Heart right ventricle (tissue), 16 donors: Measurements from ENCODE around the gene RGS19. TPM values are rescaled to one million over a fixed set of nuclear protein-coding genes. Genes with fewer than 3 reads are reported as not detected.

Source experiments
- ATAC-seq, 8 donors: fragments of 200-7000 bp; cut with Tn5 transposase; one replicate each; pipeline ENCODE4 v1.9.1; 2020; ENCODE audit warnings: mild to moderate bottlenecking in 8 of 8, moderate library complexity in 8 of 8, moderate number of reproducible peaks in 1 of 8
- DNase-seq, 2 donors: peaks; one replicate each; pipeline ENCODE4 v3.0.0-alpha.2; 2020
- H3K27ac ChIP-seq, 10 donors: fragments of 200-600 bp; sonication (generic) in 2 of 10; one replicate each; pipeline versions ENCODE4 v1.5.0 to v1.8.0; 2020 to 2022; ENCODE audit warnings: mild to moderate bottlenecking in 3 of 10
- H3K27me3 ChIP-seq, 7 donors: fragments of 200-600 bp; one replicate each; pipeline ENCODE4 v1.8.0; 2021 to 2022; ENCODE audit warnings: mild to moderate bottlenecking in 2 of 7
- H3K36me3 ChIP-seq, 9 donors: fragments of 200-600 bp; sonication (generic) in 1 of 9; one replicate each; pipeline versions ENCODE4 v1.5.0 to v1.8.0; 2020 to 2022; ENCODE audit warnings: mild to moderate bottlenecking in 2 of 9
- H3K4me1 ChIP-seq, 9 donors: fragments of 200-600 bp; sonication (generic) in 1 of 9; one replicate each; pipeline versions ENCODE4 v1.5.0 to v1.8.0; 2020 to 2022; ENCODE audit warnings: mild to moderate bottlenecking in 4 of 9
- H3K4me3 ChIP-seq, 10 donors: fragments of 200-600 bp; sonication (generic) in 2 of 10; one replicate each; pipeline versions ENCODE4 v1.5.0 to v1.8.0; 2020 to 2022; ENCODE audit warnings: mild to moderate bottlenecking in 7 of 10, moderate library complexity in 2 of 10
- H3K9me3 ChIP-seq, 11 donors: fragments of 200-600 bp in 10 of 11; sonication (generic) in 2 of 11; one replicate each; pipeline versions ENCODE4 v1.5.0 to v1.8.0; 2013 to 2022; ENCODE audit warnings: mild to moderate bottlenecking in 2 of 11, control low read depth in 1 of 11, moderate library complexity in 1 of 11
- CTCF ChIP-seq, 9 donors: fragments of 200-600 bp; sonication (generic) in 2 of 9; IDR thresholded peaks; one replicate each; pipeline versions ENCODE4 v1.5.0 to v1.8.0; 2021 to 2022; ENCODE audit warnings: antibody characterized with exemption in 9 of 9, mild to moderate bottlenecking in 5 of 9, moderate library complexity in 1 of 9
- WGBS, 2 donors: extraction: QIAGEN DNeasy Blood & Tissue Kit; methylation state at CpG; one replicate each; pipeline ENCODE4 v1.1.7; 2013; ENCODE audit warnings: inconsistent platforms in 1 of 2; 5-methylcytosine and 5-hydroxymethylcytosine counted together
- intact Hi-C, 10 donors: fragments of 100-400 bp; cut with DNase I; formaldehyde crosslinking; loops; one replicate each; pipeline versions ENCODE4 v1.11.1 to v1.14.2; 2022
- polyA plus RNA-seq, 2 donors: library from polyadenylated mRNA; stranded (reverse); fragments of 200-250 nt; gene quantifications; one replicate each; pipeline ENCODE4 v1.2.3, GENCODE V29; 2013
- total RNA-seq, 10 donors: library from RNA; stranded (reverse); fragmentation: NEBNext Ultra II Directional in 3 of 10; extraction: Animal tissue kit (Norgen Biotek cat#: 25700) in 3 of 10; gene quantifications; one replicate each; pipeline versions ENCODE4 v1.2.1 to v1.2.4, GENCODE V29; 2021 to 2023
- donor health status: Arrhythmogenic right ventricular cardiomyopathy.
- donor health status: ischemic (EF 13 %, LVEDD 7.1; RV severe dilation, severe dysfunction).
- donor health status: healthy with polysubstance abuse.
- donor health status: DM: no; HTN: yes; CAD: no.
- donor health status: DM: no; HTN: no; CAD: no.
- donor health status: ischemic (EF 25% LVEDD 6.9; RV normal size, moderate dysfunction).
- donor health status: ischemic (EF 25% LVEDD 5.7; RV mildly dilated, moderate dysfunction).
- donor health status: healthy.
- donor health status: DM: yes; HTN: yes; CAD: no.
- donor health status: Ischemic cardiomyopathy.
- donor health status: ischemic (EF 35%, LVEDD 5.7; RV mildly dilated, moderate dysfunction).
- donor health status: nonischemic (EF 11% LVEDD 7.7; RV severe dilation, severe dysfunction).
- donor health status: DM: yes; HTN: yes; CAD: no.
- donor health status: PGD.
- donor health status: ischemic (EF 29% LVEDD 5.4; RV normal size, mild dysfunction).
- donor health status: nonischemic (EF 23%, LVEDD 6.1; RV moderate dilation, normal function).

RGS19 gene
- total and polyA plus RNA-seq, 12 donors = 1.8 to 13.1 (median 4.0) TPM

GRCh38 chr20:64113444-64113775 lies 34.1 kb upstream of the RGS19 start:
- ATAC-seq = no peak
- Histone ChIP-seq H3K27me3 (peaks cover 0 to 5% (median 0%) of the 10 kb centered on the region in 7 donors), H3K27ac (no peak overlapping the region), H3K9me3 (no peaks in the 10 kb centered on the region), H3K4me3 (no peak overlapping the region), H3K4me1 (no peaks in the 10 kb centered on the region), H3K36me3 (no peaks in the 10 kb centered on the region)
- DNase-seq = no peak
- 75 to 76% methylated on average over 6 of the region's 6 CpGs for WGBS, 2 donors
- intact Hi-C loops = no loop called here
- TF ChIP-seq CTCF (IDR thresholded peaks at IDR 0.05) = no peak

- Histone ChIP-seq H3K9me3 (no peaks in the 10 kb centered on the region), H3K27me3 (peaks cover 0 to 5% (median 0%) of the 10 kb centered on the region in 7 donors), H3K27ac (no peak overlapping the region), H3K4me3 (no peak overlapping the region), H3K36me3 (no peaks in the 10 kb centered on the region), H3K4me1 (no peaks in the 10 kb centered on the region)
- intact Hi-C loops = no loop called here
- no peak for TF ChIP-seq CTCF (IDR thresholded peaks at IDR 0.05)
- no peak for ATAC-seq
- whole genome bisulfite sequencing, 2 donors = 81 to 82% methylated on average over 18 of the region's 18 CpGs
- no peak for DNase-seq
Measured at GRCh38 chr20:64112691-64113443, 33.5 kb upstream of the RGS19 start.

GRCh38 chr20:64111841-64112641 lies 32.7 kb upstream of the RGS19 start:
- no peak for ATAC-seq
- no peak overlapping the region for H3K4me3 ChIP-seq
- no peak for DNase-seq
- WGBS, 2 donors = 77 to 83% methylated on average over 19 of the region's 19 CpGs
- H3K4me1 ChIP-seq = no peaks in the 10 kb centered on the region
- H3K9me3 ChIP-seq = no peaks in the 10 kb centered on the region
- no peak for TF ChIP-seq CTCF (IDR thresholded peaks at IDR 0.05)
- H3K27ac ChIP-seq = no peak overlapping the region
- peaks cover 0 to 9% (median 0%) of the 10 kb centered on the region in 7 donors for H3K27me3 ChIP-seq
- intact Hi-C loops = no loop called here
- no peaks in the 10 kb centered on the region for H3K36me3 ChIP-seq

- H3K27me3 ChIP-seq = peaks cover 0 to 20% (median 8%) of the 10 kb centered on the region in 7 donors
- ATAC-seq (no peak), DNase-seq (no peak)
- H3K4me3 ChIP-seq = no peak overlapping the region
- 89 to 96% methylated on average over 10 of the region's 10 CpGs for WGBS, 2 donors
- H3K36me3 ChIP-seq = no peaks in the 10 kb centered on the region
- intact Hi-C loops = no loop called here
- H3K9me3 ChIP-seq = no peaks in the 10 kb centered on the region
- H3K4me1 ChIP-seq = no peaks in the 10 kb centered on the region
- TF ChIP-seq CTCF (IDR thresholded peaks at IDR 0.05) = no peak
- no peak overlapping the region for H3K27ac ChIP-seq
Measured at GRCh38 chr20:64110411-64111068, 31.2 kb upstream of the RGS19 start.
